HG02943 (cell line): ENCODE results near the gene PHACTR1.

ENCODE experiments used
- ATAC-seq: cut with Tn5 transposase; IDR thresholded peaks from one replicate; pipeline ENCODE4 v1.9.1; 2021; ENCODE audit warnings: mild to moderate bottlenecking, low read depth, moderate library complexity; ENCODE audit not compliant: unreplicated experiment

Gene PHACTR1

GRCh38 chr6:13049666-13050254 is 333.2 kb downstream of the PHACTR1 start:
- no peak for ATAC-seq

GRCh38 chr6:13053006-13053461 is 336.5 kb downstream of the PHACTR1 start:
- ATAC-seq, result no peak

- ATAC-seq, result no peak
Observed at GRCh38 chr6:13058051-13058450, 341.5 kb downstream of the PHACTR1 start.

- no peak for ATAC-seq
Observed at GRCh38 chr6:13059026-13059425, 342.5 kb downstream of the PHACTR1 start.

DNA sequence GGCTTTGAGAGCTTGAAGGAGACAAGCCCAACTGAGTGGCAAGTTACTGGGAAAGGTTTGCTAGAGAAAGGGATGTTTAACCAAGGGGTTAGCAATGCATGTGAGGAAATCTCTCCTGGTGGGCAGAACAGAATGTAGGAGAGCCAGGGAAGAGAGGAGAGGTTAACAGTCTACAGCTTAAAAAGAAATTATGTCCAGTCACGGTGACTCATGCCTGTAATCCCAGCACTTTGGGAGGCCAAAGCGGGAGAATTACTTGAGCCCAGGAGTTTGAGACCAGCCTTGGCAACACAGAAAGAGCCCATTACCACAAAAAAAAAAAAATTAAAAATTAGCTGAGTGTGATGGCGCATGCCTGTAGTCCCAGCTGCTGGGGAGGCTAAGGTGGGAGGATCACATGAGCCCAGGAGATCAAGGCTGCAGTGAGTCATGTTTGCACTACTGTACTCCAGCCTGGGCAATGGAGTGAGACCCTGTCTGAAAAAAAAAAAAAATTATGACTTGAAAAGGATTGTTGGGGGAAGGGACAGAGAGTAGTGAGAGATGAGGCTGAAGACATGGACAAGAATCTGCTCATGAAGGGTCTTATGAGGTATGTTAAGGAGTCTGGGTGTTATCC is 346.8 kb downstream of the PHACTR1 start:
- ATAC-seq, result no peak

- no peak for ATAC-seq
Observed at GRCh38 chr6:13065581-13065980, 349.0 kb downstream of the PHACTR1 start.

DNA sequence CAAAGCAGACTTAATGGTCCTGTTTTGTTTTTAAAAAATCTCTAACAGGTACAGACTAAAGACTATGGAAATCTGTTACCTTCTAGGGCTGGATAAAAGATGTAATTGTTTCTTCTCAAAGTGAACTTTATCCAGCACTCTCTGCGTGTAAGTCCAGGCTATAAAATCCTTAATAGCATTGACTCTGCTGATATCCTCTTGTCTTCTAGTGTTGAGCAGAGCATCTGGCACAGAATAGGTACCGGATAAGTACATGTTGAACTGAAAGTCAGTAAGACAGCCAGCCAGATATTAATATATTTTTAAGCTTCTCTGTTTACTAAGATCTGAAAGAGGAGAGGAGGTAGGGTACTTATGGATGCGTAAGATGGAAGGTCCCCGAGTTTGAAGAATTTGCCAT is 349.5 kb downstream of the PHACTR1 start:
- no peak for ATAC-seq

DNA sequence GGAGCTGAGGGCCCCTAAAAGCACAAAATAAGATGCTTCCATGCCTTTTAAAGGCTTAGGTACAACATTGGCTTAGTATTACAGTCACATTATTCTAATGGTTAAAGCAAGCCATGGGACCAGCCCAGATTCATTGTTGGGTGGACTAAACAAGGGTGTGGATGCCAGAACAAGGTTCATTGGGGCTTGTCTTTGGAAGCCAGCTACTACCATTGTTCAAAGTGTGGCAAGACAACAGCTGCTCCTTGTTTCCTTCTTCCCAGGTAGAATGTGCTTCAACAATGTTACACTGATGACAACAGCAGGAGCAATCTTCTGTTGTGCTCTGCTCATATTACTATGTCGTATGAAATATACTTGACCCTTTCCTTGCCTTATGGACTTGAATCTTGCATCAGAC is 350.3 kb downstream of the PHACTR1 start:
- no peak for ATAC-seq

GRCh38 chr6:13068586-13069210 is 352.1 kb downstream of the PHACTR1 start:
- no peak for ATAC-seq

GRCh38 chr6:13071550-13072345 is 355.2 kb downstream of the PHACTR1 start:
- no peak for ATAC-seq

DNA sequence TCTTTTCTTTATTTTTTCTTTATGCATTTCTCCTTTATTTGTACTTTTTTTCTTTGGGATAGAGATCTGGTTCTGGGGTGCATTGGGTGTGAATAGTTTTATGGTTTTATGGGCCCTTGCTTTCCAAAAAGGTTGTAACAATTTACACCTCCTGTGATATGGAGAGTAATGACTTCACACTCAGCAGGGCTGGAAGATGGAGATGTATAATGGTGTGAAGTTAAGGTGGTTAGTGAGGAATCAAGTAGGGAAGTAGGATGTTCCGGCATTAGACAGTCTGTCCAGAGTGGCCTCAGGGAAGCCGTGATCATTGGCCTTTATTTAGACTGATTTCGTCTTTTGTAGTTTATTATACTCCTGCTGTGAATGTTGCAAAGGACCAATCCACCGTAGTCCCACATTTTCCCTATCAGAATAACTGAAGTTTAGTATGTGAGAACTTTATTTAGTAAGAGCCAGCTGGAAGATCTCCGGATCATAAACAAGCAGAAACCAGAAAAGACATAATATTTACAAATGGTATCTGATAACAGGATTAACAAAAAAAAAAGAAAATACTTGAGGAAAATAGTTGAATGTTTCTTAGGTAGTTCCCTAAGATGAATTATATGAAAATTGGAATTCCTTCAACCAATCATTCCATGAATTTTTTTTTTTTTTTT is 356.2 kb downstream of the PHACTR1 start:
- no peak for ATAC-seq

DNA sequence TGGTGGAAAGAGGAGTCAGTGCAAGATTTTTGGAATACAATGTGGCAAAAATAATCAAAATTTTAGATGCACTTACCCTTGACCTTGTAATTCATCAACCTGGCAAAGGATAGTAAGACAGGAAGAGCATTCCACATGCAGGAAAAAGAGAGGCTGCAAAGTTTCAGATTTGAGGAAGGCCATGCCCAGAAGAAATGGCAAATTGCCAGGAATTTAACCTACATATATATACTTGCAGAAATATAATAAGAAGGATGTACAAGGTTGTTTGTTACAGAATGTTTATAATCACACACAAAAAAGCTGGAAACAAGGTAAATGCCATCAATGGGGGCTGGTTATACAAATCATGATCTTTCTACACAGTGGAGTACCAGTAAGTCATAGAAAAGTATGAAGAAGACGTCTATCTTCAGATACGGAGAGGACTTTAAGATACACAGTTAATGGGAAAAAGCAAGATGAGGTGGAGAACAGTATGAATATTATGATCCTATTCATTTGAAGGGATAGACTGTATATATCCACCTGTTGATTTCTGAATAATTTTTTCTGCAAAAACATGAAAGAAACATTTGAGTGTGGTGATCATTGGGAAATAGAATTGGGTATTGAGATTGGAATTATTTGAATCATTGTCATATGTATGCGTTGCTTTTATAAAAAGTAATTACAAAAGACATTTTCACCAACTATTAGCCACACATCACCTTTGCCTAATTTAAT is 358.0 kb downstream of the PHACTR1 start:
- ATAC-seq, result no peak

- no peak for ATAC-seq
Observed at GRCh38 chr6:13075141-13075845, 358.7 kb downstream of the PHACTR1 start.

DNA sequence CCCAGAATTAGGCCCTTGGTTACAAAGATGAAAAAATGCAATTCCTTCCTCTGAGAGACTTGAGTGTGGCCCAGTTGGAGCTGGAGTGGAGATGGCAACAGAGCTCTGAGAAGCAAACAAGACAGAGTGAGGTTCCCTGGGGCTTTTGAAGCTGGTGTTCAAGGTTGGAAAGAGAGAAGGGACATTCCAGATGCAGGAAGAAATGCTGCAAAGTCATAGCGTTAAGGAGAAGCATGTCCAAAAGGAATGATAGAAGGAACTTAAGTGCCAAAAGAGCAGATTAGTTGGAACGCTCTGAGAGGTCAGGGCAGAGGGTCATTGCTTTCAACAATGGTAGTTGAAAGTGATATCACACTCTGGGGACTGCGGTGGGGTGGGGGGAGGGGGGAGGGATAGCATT is 360.0 kb downstream of the PHACTR1 start:
- ATAC-seq, result no peak

- ATAC-seq, result no peak
Observed at GRCh38 chr6:13077117-13077516, 360.6 kb downstream of the PHACTR1 start.

DNA sequence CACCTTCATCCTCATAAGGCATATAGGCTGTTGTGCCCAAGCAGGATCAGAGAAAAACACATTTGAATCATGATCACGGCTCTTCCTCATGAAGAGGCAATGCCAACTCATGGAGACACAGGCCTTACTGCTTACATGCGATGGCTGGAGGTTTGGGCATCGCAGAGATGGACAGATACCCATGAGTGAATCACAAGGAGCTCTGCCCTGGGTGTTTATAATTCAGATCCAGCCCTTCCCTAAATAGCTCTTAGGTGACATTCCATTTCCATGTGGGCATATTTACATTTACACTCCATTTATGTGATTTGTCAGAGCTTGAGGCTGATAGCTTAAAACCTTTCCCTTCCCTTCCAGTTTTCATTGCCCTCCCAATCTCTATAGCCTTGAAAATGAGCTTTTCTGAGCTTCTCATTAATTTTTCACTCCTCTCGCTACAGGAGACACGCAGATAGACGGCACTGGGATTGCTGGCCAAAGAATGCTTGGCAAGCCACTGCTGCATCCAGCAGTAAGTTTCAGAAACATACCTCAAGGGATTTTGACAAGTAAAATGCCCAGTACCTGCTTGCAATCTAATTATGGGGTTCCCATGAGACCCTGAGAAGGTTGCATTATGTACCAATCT is 362.6 kb downstream of the PHACTR1 start:
- no peak for ATAC-seq

DNA sequence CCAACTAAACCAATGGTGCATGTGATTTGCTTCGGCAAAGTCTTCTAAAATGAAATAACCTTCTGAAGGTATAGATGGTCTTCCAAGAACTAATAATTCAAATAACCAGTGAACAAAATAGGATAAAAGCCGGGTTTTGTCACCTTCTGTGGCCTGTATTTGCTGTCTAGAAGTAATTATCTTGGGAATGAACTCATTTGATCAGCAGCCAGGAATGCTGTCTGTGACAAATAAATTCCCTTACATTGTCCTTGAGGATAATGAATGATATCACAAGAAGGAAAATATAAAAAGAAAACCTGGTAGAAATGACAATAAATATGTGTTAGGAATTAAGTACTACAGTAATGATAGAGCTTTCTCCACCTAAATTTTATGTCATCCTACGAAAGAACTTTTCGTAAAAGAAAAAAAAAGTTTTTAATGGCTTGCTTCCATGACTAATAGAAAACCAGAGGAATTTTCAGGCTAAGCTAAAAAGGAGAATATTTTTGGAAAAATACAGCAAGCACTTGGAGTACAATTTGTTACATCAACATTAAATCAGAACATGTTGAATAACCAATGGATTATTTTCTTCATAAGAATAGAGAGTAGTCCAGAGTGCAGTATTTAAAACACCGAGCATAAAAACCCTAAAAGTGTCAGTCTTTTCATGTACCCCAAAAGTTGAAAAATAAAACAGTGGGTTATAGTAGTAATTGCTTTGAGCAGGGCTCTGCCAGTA is 364.1 kb downstream of the PHACTR1 start:
- ATAC-seq, result no peak

- ATAC-seq, result no peak
Observed at GRCh38 chr6:13081189-13081563, 364.6 kb downstream of the PHACTR1 start.
